HL-60 (cell line): ENCODE measurements around the gene EHBP1L1.

Experiments
- CTCF ChIP-seq: IDR thresholded peaks from one replicate; pipeline ENCODE4 v1.5.1; 2011; ENCODE audit warnings: low read length, control low read depth, inconsistent platforms; ENCODE audit not compliant: insufficient read depth
- TF ChIP-seq, protein P1 (sequence below): IDR thresholded peaks from 2 replicates; pipeline ENCODE4 v1.6.1; 2012; ENCODE audit warnings: low read depth; ENCODE audit not compliant: insufficient replicate concordance

DNA sequence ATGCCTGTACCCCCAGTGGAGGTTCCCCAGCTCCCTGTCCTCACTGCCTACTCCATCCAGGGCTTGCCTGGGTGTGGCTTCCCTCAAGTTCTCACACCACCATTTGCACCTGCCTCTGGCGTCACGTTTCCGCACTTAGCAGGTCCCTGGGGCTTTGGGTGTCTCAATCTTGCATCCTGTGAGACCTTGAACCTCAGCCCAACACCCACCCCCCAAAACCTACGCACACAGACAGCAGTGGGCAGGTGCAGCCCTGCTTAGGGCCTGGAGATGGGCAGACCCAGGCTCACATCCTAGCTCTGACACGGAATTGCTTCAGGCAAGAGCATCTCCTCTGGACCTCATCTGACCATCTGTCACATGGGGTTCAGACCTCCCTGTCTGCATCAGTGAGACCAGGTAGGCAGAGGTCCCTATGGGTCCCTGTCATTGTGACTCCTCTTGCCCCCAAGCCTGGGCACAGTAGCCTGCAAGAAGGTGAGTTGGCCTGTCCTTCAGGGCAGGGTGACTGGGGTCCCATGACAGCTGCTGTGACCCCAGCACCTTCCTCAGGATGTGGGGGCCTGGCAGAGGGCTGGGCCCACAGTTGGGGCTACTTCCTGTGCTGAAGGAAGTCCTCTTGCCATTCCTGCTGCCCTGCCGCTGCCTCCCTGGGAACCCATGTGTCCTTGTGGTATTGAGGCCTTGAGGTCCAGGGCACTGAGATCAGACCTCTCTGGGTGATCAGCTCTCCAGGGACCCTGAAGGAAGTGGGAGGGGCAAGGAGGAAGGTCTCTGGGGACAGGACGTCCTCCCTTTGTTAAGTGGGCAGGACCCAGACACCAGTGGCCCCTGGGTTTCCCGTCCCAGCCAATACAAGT, 64.0 kb downstream of the EHBP1L1 start:
- TF ChIP-seq CTCF = no peak
- TF ChIP-seq, protein P1, sequence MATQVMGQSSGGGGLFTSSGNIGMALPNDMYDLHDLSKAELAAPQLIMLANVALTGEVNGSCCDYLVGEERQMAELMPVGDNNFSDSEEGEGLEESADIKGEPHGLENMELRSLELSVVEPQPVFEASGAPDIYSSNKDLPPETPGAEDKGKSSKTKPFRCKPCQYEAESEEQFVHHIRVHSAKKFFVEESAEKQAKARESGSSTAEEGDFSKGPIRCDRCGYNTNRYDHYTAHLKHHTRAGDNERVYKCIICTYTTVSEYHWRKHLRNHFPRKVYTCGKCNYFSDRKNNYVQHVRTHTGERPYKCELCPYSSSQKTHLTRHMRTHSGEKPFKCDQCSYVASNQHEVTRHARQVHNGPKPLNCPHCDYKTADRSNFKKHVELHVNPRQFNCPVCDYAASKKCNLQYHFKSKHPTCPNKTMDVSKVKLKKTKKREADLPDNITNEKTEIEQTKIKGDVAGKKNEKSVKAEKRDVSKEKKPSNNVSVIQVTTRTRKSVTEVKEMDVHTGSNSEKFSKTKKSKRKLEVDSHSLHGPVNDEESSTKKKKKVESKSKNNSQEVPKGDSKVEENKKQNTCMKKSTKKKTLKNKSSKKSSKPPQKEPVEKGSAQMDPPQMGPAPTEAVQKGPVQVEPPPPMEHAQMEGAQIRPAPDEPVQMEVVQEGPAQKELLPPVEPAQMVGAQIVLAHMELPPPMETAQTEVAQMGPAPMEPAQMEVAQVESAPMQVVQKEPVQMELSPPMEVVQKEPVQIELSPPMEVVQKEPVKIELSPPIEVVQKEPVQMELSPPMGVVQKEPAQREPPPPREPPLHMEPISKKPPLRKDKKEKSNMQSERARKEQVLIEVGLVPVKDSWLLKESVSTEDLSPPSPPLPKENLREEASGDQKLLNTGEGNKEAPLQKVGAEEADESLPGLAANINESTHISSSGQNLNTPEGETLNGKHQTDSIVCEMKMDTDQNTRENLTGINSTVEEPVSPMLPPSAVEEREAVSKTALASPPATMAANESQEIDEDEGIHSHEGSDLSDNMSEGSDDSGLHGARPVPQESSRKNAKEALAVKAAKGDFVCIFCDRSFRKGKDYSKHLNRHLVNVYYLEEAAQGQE = no peak
